ENCODE results near the gene CCL25.

The CCL25 gene

GRCh38 chr19:8052464-8052859 lies at the start of gene CCL25:
TSS of gene CCL25 (plus strand) at chr19:8052760. CDS start at chr19:8053050, 290 bp downstream.
- H3K4me1 ChIP-seq (ENCODE audit: insufficient read depth, insufficient read length), result peaks cover 13% of the 10 kb centered on the region
- no peak for DNase-seq (ENCODE audit: low read depth, low spot score)
- no peaks in the 10 kb centered on the region for H3K9me3 ChIP-seq (ENCODE audit: insufficient read depth, low read length)
- H3K4me3 ChIP-seq (ENCODE audit: insufficient read length, low read depth), result no peak within 1 kb of the TSS
- peak within 1 kb of the TSS; percentile 26 for H3K9ac ChIP-seq (ENCODE audit: insufficient read length, low read depth)
- H3K36me3 ChIP-seq (ENCODE audit: insufficient read depth, insufficient read length, low read length), result no peaks in the 10 kb centered on the region
- TF ChIP-seq YY1 (IDR thresholded peaks at IDR 0.05; ENCODE audit: insufficient read depth, insufficient read length) (no peak), SUZ12 (IDR thresholded peaks at IDR 0.05; ENCODE audit: extremely low read depth, insufficient read depth, insufficient read length) (no peak), ZNF274 (IDR thresholded peaks at IDR 0.05; ENCODE audit: low read depth, low read length) (no peak)
- peaks cover 15% of the 10 kb centered on the region for H3K27me3 ChIP-seq (ENCODE audit: insufficient read depth, insufficient read length)

GRCh38 chr19:8004001-8004400 lies 48.6 kb upstream of the CCL25 start:
- Histone ChIP-seq H3K9ac (ENCODE audit: insufficient read length, low read depth) (peak overlapping the region; percentile 92), H3K36me3 (ENCODE audit: insufficient read depth, insufficient read length, low read length) (peaks cover 51% of the 10 kb centered on the region), H3K9me3 (ENCODE audit: insufficient read depth, low read length) (no peaks in the 10 kb centered on the region), H3K4me3 (ENCODE audit: insufficient read length, low read depth) (peak overlapping the region; percentile 69), H3K27me3 (ENCODE audit: insufficient read depth, insufficient read length) (no peaks in the 10 kb centered on the region), H3K4me1 (ENCODE audit: insufficient read depth, insufficient read length) (peaks cover 15% of the 10 kb centered on the region)
- DNase-seq (ENCODE audit: low read depth, low spot score), result no peak
- TF ChIP-seq SUZ12 (IDR thresholded peaks at IDR 0.05; ENCODE audit: extremely low read depth, insufficient read depth, insufficient read length) (no peak), ZNF274 (IDR thresholded peaks at IDR 0.05; ENCODE audit: low read depth, low read length) (no peak), YY1 (IDR thresholded peaks at IDR 0.05; ENCODE audit: insufficient read depth, insufficient read length) (no peak)

GRCh38 chr19:8004723-8005513 lies 47.6 kb upstream of the CCL25 start:
- Histone ChIP-seq H3K4me3 (ENCODE audit: insufficient read length, low read depth) (peak overlapping the region; percentile 69), H3K9me3 (ENCODE audit: insufficient read depth, low read length) (no peaks in the 10 kb centered on the region), H3K36me3 (ENCODE audit: insufficient read depth, insufficient read length, low read length) (peaks cover 48% of the 10 kb centered on the region), H3K27me3 (ENCODE audit: insufficient read depth, insufficient read length) (no peaks in the 10 kb centered on the region), H3K9ac (ENCODE audit: insufficient read length, low read depth) (peak overlapping the region; percentile 92), H3K4me1 (ENCODE audit: insufficient read depth, insufficient read length) (peaks cover 15% of the 10 kb centered on the region)
- TF ChIP-seq YY1 (IDR thresholded peaks at IDR 0.05; ENCODE audit: insufficient read depth, insufficient read length) (no peak), SUZ12 (IDR thresholded peaks at IDR 0.05; ENCODE audit: extremely low read depth, insufficient read depth, insufficient read length) (no peak), ZNF274 (IDR thresholded peaks at IDR 0.05; ENCODE audit: low read depth, low read length) (no peak)
- DNase-seq (ENCODE audit: low read depth, low spot score), result no peak

GRCh38 chr19:8005534-8006256 lies 46.9 kb upstream of the CCL25 start, which contains the start of gene ELAVL1:
TSS of gene ELAVL1 (minus strand) at chr19:8005641. CDS start at chr19:7991815, 13,826 bp downstream.
- H3K9me3 ChIP-seq (ENCODE audit: insufficient read depth, low read length), result no peaks in the 10 kb centered on the region
- peak within 1 kb of the TSS; percentile 93 for H3K4me3 ChIP-seq (ENCODE audit: insufficient read length, low read depth)
- H3K27me3 ChIP-seq (ENCODE audit: insufficient read depth, insufficient read length), result no peaks in the 10 kb centered on the region
- peaks cover 12% of the 10 kb centered on the region for H3K4me1 ChIP-seq (ENCODE audit: insufficient read depth, insufficient read length)
- peak; percentile 89 for DNase-seq (ENCODE audit: low read depth, low spot score)
- TF ChIP-seq ZNF274 (IDR thresholded peaks at IDR 0.05; ENCODE audit: low read depth, low read length) (no peak), SUZ12 (IDR thresholded peaks at IDR 0.05; ENCODE audit: extremely low read depth, insufficient read depth, insufficient read length) (no peak), YY1 (IDR thresholded peaks at IDR 0.05; ENCODE audit: insufficient read depth, insufficient read length) (no peak)
- peaks cover 45% of the 10 kb centered on the region for H3K36me3 ChIP-seq (ENCODE audit: insufficient read depth, insufficient read length, low read length)
- H3K9ac ChIP-seq (ENCODE audit: insufficient read length, low read depth), result peak within 1 kb of the TSS; percentile 98

- no peaks in the 10 kb centered on the region for H3K4me1 ChIP-seq (ENCODE audit: insufficient read depth, insufficient read length)
- H3K9me3 ChIP-seq (ENCODE audit: insufficient read depth, low read length), result no peaks in the 10 kb centered on the region
- no peaks in the 10 kb centered on the region for H3K27me3 ChIP-seq (ENCODE audit: insufficient read depth, insufficient read length)
- no peak for TF ChIP-seq SUZ12 (IDR thresholded peaks at IDR 0.05; ENCODE audit: extremely low read depth, insufficient read depth, insufficient read length)
- no peak for TF ChIP-seq YY1 (IDR thresholded peaks at IDR 0.05; ENCODE audit: insufficient read depth, insufficient read length)
- no peak for TF ChIP-seq ZNF274 (IDR thresholded peaks at IDR 0.05; ENCODE audit: low read depth, low read length)
- no peak overlapping the region for H3K9ac ChIP-seq (ENCODE audit: insufficient read length, low read depth)
- no peak overlapping the region for H3K4me3 ChIP-seq (ENCODE audit: insufficient read length, low read depth)
- H3K36me3 ChIP-seq (ENCODE audit: insufficient read depth, insufficient read length, low read length), result peaks cover 11% of the 10 kb centered on the region
- DNase-seq (ENCODE audit: low read depth, low spot score), result no peak
These were observed 34.8 kb upstream of the CCL25 start for GRCh38 chr19:8017808-8018207.

GRCh38 chr19:8020681-8021080 lies 31.9 kb upstream of the CCL25 start:
- Histone ChIP-seq H3K9ac (ENCODE audit: insufficient read length, low read depth) (no peak overlapping the region), H3K36me3 (ENCODE audit: insufficient read depth, insufficient read length, low read length) (peaks cover 5% of the 10 kb centered on the region), H3K9me3 (ENCODE audit: insufficient read depth, low read length) (no peaks in the 10 kb centered on the region), H3K27me3 (ENCODE audit: insufficient read depth, insufficient read length) (no peaks in the 10 kb centered on the region), H3K4me3 (ENCODE audit: insufficient read length, low read depth) (no peak overlapping the region), H3K4me1 (ENCODE audit: insufficient read depth, insufficient read length) (no peaks in the 10 kb centered on the region)
- TF ChIP-seq ZNF274 (IDR thresholded peaks at IDR 0.05; ENCODE audit: low read depth, low read length) (no peak), YY1 (IDR thresholded peaks at IDR 0.05; ENCODE audit: insufficient read depth, insufficient read length) (no peak), SUZ12 (IDR thresholded peaks at IDR 0.05; ENCODE audit: extremely low read depth, insufficient read depth, insufficient read length) (no peak)
- no peak for DNase-seq (ENCODE audit: low read depth, low spot score)

GRCh38 chr19:8021374-8021773 lies 31.2 kb upstream of the CCL25 start:
- no peaks in the 10 kb centered on the region for H3K9me3 ChIP-seq (ENCODE audit: insufficient read depth, low read length)
- no peak for DNase-seq (ENCODE audit: low read depth, low spot score)
- no peaks in the 10 kb centered on the region for H3K4me1 ChIP-seq (ENCODE audit: insufficient read depth, insufficient read length)
- H3K4me3 ChIP-seq (ENCODE audit: insufficient read length, low read depth), result no peak overlapping the region
- H3K9ac ChIP-seq (ENCODE audit: insufficient read length, low read depth), result no peak overlapping the region
- no peak for TF ChIP-seq ZNF274 (IDR thresholded peaks at IDR 0.05; ENCODE audit: low read depth, low read length)
- no peak for TF ChIP-seq SUZ12 (IDR thresholded peaks at IDR 0.05; ENCODE audit: extremely low read depth, insufficient read depth, insufficient read length)
- TF ChIP-seq YY1 (IDR thresholded peaks at IDR 0.05; ENCODE audit: insufficient read depth, insufficient read length), result no peak
- H3K36me3 ChIP-seq (ENCODE audit: insufficient read depth, insufficient read length, low read length), result peaks cover 5% of the 10 kb centered on the region
- H3K27me3 ChIP-seq (ENCODE audit: insufficient read depth, insufficient read length), result no peaks in the 10 kb centered on the region

All from NT2/D1 (cell line).